ENCODE measurements around the gene GALNS. TPM values are rescaled to one million over a fixed set of nuclear protein-coding genes. Genes with fewer than 3 reads are reported as not detected.

The GALNS gene
- total RNA-seq, 2 experiments from 2014 or later = 18.4 to 19.7 TPM

DNA sequence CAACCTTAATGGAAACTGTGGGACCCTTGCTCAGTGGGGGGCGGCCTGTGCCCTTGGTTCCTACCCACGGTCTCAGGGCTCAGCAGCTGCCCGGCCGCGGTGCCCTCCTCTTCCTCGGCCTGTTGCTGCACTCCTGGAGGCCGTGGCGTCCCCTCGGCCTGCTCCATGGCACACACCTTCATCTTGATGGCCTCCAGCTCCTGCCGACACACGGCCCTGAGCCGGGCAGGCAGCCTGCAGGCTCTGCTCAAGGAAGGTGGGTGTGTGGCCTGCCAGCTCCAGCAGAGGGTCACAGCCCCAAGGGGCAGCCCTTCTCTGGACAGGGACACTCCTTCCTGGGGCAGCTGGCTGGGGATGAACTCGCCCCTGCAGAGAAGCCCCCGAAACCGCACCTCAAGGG lies 9.0 kb upstream of the GALNS start:
- CTCF ChIA-PET = no interaction called here
- H3K4me1 Mint-ChIP-seq (ENCODE audit: low read depth) = no peaks in the 10 kb centered on the region
- peaks cover 2% of the 10 kb centered on the region for H3K4me1 ChIP-seq (ENCODE audit: insufficient read depth, low read length)

DNA sequence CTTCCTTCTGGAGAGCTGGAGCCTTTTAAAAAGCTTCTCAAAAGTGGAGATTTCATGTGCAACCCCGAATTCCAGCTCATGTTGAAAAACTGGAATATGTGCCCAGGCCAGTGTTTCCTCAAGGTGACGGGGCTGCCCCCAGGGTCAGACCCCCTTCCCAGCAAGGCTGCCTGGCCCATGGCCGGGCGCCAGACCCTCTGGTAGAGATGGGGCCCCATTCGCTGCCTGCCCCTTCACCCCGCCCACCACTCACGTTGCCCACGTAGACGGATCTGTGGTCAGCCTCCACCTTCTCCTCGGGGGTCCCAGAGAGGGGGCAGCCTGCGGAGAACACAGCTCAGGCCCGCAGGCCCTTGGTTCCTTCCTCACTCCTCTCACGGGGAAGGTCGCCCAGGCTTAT lies 8.6 kb upstream of the GALNS start:
- H3K9me3 Mint-ChIP-seq = no peaks in the 10 kb centered on the region
- peaks cover 0 to under 1% of the 10 kb centered on the region in 2 experiments for H3K27me3 ChIP-seq (ENCODE audit: control insufficient read depth in 1 of 2, insufficient read depth in 2 of 2, low read length in 2 of 2)
- H3K27ac ChIP-seq (ENCODE audit: low read depth in 1 of 2, low read length in 2 of 2) = no peak overlapping the region
- no peaks in the 10 kb centered on the region for H3K9me3 ChIP-seq (ENCODE audit: control insufficient read depth in 1 of 2, insufficient read depth in 1 of 2, low read length in 2 of 2)
- POLR2A ChIA-PET = no interaction called here
- peaks cover 27% of the 10 kb centered on the region for H3K36me3 ChIP-seq (ENCODE audit: insufficient read depth, low read length)
- H3K27me3 Mint-ChIP-seq = no peaks in the 10 kb centered on the region
- H3K27ac Mint-ChIP-seq = no peak overlapping the region
- no peak overlapping the region for H3K4me3 ChIP-seq (ENCODE audit: low read length)
- H3K36me3 Mint-ChIP-seq (ENCODE audit: low read depth) = peaks cover 19% of the 10 kb centered on the region
- CTCF ChIA-PET = no interaction called here
- ATAC-seq (ENCODE audit: poor library complexity) (no peak), DNase-seq (no peak)
- H3K4me1 ChIP-seq (ENCODE audit: insufficient read depth, low read length) = no peaks in the 10 kb centered on the region
- H3K4me3 Mint-ChIP-seq = no peak overlapping the region
- no peaks in the 10 kb centered on the region for H3K4me1 Mint-ChIP-seq (ENCODE audit: low read depth)
- intact Hi-C loops (cut with DNase I, micrococcal nuclease) = no loop called here
- no peak for TF ChIP-seq CTCF (IDR thresholded peaks at IDR 0.05)

More for the DNA sequence above, 9.0 kb upstream of the GALNS start:
- Mint-ChIP-seq H3K27ac (no peak overlapping the region), H3K36me3 (ENCODE audit: low read depth) (peaks cover 16% of the 10 kb centered on the region), H3K4me3 (no peak overlapping the region), H3K27me3 (peaks cover 3% of the 10 kb centered on the region), H3K9me3 (no peaks in the 10 kb centered on the region)
- ATAC-seq (ENCODE audit: poor library complexity) = no peak
- peaks cover 23% of the 10 kb centered on the region for H3K36me3 ChIP-seq (ENCODE audit: insufficient read depth, low read length)
- no peak for TF ChIP-seq CTCF (IDR thresholded peaks at IDR 0.05)
- intact Hi-C loops (cut with DNase I, micrococcal nuclease) = no loop called here
- no peaks in the 10 kb centered on the region for H3K9me3 ChIP-seq (ENCODE audit: control insufficient read depth in 1 of 2, insufficient read depth in 1 of 2, low read length in 2 of 2)
- no peak overlapping the region for H3K27ac ChIP-seq (ENCODE audit: low read depth in 1 of 2, low read length in 2 of 2)
- H3K27me3 ChIP-seq (ENCODE audit: control insufficient read depth in 1 of 2, insufficient read depth in 2 of 2, low read length in 2 of 2) = peaks cover 2 to 3% of the 10 kb centered on the region in 2 experiments
- POLR2A ChIA-PET = no interaction called here
- H3K4me3 ChIP-seq (ENCODE audit: low read length) = no peak overlapping the region
- DNase-seq = no peak

DNA sequence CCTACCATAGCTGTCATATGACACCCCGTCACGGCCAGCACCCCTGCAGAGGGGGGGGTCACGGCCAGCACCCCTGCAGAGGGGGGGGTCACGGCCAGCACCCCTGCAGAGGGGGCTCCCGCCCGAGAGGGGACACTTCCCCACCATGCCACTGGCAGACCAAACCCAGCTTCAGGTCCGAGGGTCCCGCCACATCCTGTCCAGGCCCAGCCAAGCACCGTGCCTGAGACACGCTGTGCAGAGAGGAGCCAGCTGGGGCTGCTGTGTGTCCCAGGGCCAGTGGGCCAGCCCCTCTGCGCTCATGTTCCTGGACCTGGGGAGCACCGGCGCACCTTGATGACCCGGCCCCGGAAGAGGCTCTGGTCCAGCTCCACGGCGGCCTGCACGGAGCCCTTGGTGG lies 7.8 kb upstream of the GALNS start:
- H3K4me1 Mint-ChIP-seq (ENCODE audit: low read depth) = no peaks in the 10 kb centered on the region
- no peak for TF ChIP-seq CTCF (IDR thresholded peaks at IDR 0.05)
- POLR2A ChIA-PET = no interaction called here

More for the DNA sequence above, 7.8 kb upstream of the GALNS start:
- intact Hi-C loops (cut with DNase I, micrococcal nuclease) = no loop called here
- H3K36me3 ChIP-seq (ENCODE audit: insufficient read depth, low read length) = peaks cover 35% of the 10 kb centered on the region
- H3K9me3 ChIP-seq (ENCODE audit: control insufficient read depth in 1 of 2, insufficient read depth in 1 of 2, low read length in 2 of 2) = no peaks in the 10 kb centered on the region
- H3K9me3 Mint-ChIP-seq = no peaks in the 10 kb centered on the region
- ATAC-seq (ENCODE audit: poor library complexity) (no peak), DNase-seq (no peak)
- H3K4me3 ChIP-seq (ENCODE audit: low read length) = no peak overlapping the region
- H3K27ac ChIP-seq (ENCODE audit: low read depth in 1 of 2, low read length in 2 of 2) = no peak overlapping the region
- no peak overlapping the region for H3K4me3 Mint-ChIP-seq
- no peaks in the 10 kb centered on the region for H3K4me1 ChIP-seq (ENCODE audit: insufficient read depth, low read length)
- no peaks in the 10 kb centered on the region for H3K27me3 ChIP-seq (ENCODE audit: control insufficient read depth in 1 of 2, insufficient read depth in 2 of 2, low read length in 2 of 2)
- no peak overlapping the region for H3K27ac Mint-ChIP-seq
- peaks cover 26% of the 10 kb centered on the region for H3K36me3 Mint-ChIP-seq (ENCODE audit: low read depth)
- CTCF ChIA-PET = interaction anchor here (1.3 kb wide), 1 partner anchor 127 kb away, joined by 3 read pairs; no protein-coding TSS in a partner anchor
- no peaks in the 10 kb centered on the region for H3K27me3 Mint-ChIP-seq
